ENCODE data around the gene IQCE. TPM values are rescaled to one million over a fixed set of nuclear protein-coding genes. Genes with fewer than 3 reads are reported as not detected.

Gene IQCE
- total RNA-seq, 4 donors from 2014 or later: 6.6 to 14.3 (median 12.8) TPM

GRCh38 chr7:2612445-2613097 is 53.8 kb downstream of the IQCE start:
- ATAC-seq (ENCODE audit: low FRiP score): no peak
- no peak for TF ChIP-seq CTCF (IDR thresholded peaks at IDR 0.05)
- no peak for DNase-seq (ENCODE audit: low spot score)

GRCh38 chr7:2613098-2613930 is 54.5 kb downstream of the IQCE start:
- no peak for ATAC-seq (ENCODE audit: low FRiP score)
- no peak for TF ChIP-seq CTCF (IDR thresholded peaks at IDR 0.05)
- no peak for DNase-seq (ENCODE audit: low spot score)

- DNase-seq (ENCODE audit: low spot score): no peak
- ATAC-seq (ENCODE audit: low FRiP score): no peak
- TF ChIP-seq CTCF (IDR thresholded peaks at IDR 0.05): no peak
These were observed 55.3 kb downstream of the IQCE start for GRCh38 chr7:2613931-2614600.

GRCh38 chr7:2614631-2615330 is 56.0 kb downstream of the IQCE start:
- TF ChIP-seq CTCF (IDR thresholded peaks at IDR 0.05): no peak
- ATAC-seq (ENCODE audit: low FRiP score) (no peak), DNase-seq (ENCODE audit: low spot score) (no peak)

- no peak for DNase-seq (ENCODE audit: low spot score)
- TF ChIP-seq CTCF (IDR thresholded peaks at IDR 0.05): no peak
- no peak for ATAC-seq (ENCODE audit: low FRiP score)
These were observed 57.9 kb downstream of the IQCE start for GRCh38 chr7:2616387-2617324.

Measured in omental fat pad (tissue), 4 donors.